GM18498 (cell line): Measurements from ENCODE around the gene UACA.
"Not testable (repeated sequence)": the region's sequence is repeated elsewhere in the genome, so short reads cannot be mapped to it uniquely, and the experiment has no call there.

ENCODE experiments used
- ATAC-seq: cut with Tn5 transposase; IDR thresholded peaks from one replicate; pipeline ENCODE4 v1.9.1; 2021; ENCODE audit warnings: mild to moderate bottlenecking, moderate library complexity; ENCODE audit not compliant: unreplicated experiment

The UACA gene

DNA sequence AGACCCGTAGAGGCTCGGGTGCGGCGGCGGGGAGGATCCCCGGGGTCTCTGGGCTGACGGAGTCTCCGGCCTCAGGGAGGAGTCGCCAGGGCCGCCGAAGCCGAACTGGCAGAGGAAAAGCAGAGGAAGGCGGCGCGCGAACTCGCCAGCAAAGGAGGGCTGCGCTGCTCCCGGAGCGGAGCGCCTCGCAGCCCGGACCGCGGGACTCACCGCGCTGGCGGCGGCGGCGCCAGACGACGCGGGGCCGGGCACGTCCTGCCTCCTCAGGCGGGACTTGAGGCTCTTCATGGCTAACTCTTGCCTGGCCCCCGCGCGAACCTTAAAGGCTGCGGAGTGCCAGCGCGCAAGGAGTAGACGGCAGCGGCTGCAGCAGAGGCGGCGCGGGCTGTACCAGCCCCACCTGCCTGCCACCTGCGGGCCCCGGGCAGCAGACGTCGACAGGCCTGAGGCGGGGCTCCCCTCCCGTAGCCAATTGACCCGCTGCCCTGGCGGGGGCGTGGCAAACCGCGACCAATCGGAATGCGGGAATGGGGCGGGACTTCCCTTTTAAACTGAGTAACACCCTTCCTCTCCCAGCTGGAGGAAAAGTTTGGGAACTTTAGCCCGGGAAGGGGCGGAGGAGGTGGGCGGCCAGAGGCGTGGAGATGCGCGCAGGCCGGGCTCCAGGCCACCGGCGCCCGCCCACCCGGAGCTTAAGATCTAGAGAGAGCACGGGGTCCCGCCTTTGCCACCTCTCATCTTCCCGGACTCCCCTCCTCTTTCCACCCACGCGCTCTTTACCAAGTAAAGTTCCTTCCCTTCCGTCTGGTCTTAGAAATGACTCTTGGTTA, at the start of gene UACA:
TSS of gene UACA (minus strand) at position 439 of the 830 bp plus-strand sequence. CDS start at position 288, 151 bp downstream.
- peak; percentile 95 for ATAC-seq

DNA sequence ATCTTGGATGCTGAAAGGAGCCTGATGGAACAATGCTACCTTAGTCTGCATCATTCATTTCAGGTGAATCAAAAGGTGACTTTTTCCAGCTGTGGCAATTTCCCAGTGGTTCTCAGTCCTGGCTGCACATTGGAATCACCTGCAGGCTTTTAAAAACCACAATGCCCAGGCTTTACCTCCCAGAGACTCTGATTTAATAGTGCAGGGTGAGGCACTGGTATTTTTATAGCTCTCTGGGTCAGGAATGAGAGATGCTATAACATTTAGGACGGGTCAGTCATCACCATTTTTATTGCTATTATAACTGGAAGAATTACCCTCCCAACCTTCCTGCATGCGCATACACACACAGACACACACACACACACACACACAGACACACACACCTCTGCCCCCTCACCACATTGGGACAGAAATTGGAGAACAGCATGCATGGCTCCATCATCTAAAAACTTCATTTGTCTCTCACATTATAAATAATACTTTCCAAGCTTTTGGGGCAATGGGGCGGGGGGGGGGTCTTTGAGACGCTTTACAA, 49.5 kb upstream of the UACA start:
- no peak for ATAC-seq

GRCh38 chr15:70810916-70811578, 47.7 kb upstream of the UACA start:
- ATAC-seq = no peak

DNA sequence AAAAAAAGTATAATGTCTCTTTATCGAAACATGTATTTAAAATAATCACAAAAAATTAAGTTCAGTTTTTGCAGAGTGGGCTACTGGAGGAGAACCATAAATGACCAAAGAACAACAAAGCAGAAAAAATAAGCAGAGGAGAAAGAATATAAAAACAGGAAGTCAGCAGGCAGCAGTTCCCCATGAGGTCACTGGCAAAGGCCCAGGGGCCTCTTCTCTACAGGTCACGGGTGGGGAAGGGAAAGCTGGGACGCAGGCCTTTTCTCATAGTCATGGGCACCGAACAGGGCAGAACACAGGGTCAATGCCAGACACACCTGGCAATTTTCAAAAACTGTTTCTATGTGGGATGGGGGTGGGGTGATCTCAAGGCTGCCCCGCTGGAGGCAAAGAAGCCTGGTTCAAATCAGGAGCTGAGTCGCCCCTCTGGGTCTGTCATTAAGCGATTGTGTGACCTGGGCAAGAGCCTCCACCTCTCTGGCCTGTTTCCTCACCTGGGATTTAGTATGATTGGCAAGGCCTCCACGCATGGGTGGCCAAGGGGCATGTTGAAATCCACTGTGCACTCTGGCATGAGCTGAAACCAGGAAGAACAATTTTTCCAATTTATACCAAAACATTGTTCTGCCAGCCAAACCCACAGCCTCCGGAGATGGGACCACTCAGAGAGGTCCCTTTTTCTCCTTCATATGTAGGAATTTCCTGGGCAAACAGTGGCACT, 43.8 kb upstream of the UACA start:
- ATAC-seq = no peak

DNA sequence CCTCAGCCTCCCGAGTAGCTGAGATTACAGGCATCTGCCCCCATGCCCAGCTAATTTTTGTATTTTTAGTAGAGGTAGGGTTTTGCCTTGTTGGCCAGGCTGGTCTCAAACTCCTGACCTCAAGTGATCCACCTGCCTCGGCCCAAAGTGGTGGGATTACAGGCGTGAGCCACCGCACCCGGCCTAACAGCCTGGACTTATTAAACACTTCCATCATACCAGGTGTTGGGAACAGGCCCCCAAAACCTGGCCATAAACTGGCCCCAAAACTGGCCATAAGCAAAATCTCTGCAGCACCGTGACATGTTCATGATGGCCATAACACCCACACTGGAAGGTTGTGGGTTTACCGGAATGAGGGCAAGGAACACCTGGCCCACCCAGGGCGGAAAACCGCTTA, 41.0 kb upstream of the UACA start:
- not testable (repeated sequence) for ATAC-seq

- ATAC-seq = no peak
Observed at GRCh38 chr15:70802629-70803028, 39.3 kb upstream of the UACA start.

GRCh38 chr15:70801109-70801508, 37.8 kb upstream of the UACA start:
- ATAC-seq = no peak

DNA sequence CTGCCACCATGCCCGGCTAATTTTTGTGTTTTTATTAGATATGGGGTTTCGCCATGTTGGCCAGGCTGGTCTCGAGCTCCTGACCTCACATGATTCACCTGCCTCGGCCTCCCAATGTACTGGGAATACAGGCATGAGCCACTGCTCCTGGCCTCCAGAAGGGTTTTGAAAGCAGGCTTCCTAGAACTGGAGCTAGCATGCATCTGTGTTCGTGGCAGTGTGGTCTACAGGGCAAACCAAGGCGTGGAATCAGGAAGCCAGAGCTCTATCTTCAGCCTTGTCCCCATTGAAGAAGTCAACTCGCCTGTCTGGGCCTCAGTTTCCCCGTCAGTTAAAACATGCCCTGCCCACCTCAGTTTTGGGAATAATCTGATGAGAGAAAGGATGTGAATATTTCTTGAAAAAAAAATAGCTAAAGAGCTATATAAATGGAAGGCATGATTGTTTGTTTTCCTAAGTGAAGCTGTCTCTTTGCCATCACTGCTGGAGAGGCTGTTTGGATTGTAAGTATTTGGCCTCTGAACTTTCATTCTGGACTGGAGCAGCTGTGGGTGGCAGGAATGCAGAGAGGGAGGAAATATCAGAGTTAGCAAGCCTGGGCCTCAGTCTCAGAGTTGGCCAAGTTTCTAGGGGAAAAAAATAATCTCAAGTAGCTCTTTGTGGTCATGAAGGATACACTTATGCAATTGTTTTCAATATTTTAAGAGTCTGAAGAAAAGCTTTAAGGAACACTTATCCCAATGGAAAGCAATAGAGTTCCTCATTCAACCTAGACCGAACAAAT, 36.5 kb upstream of the UACA start:
- no peak for ATAC-seq

- ATAC-seq = no peak
Observed at GRCh38 chr15:70797464-70797863, 34.1 kb upstream of the UACA start.

GRCh38 chr15:70796516-70797310, 33.4 kb upstream of the UACA start:
- ATAC-seq = no peak

GRCh38 chr15:70795311-70795665, 31.9 kb upstream of the UACA start:
- ATAC-seq = no peak

DNA sequence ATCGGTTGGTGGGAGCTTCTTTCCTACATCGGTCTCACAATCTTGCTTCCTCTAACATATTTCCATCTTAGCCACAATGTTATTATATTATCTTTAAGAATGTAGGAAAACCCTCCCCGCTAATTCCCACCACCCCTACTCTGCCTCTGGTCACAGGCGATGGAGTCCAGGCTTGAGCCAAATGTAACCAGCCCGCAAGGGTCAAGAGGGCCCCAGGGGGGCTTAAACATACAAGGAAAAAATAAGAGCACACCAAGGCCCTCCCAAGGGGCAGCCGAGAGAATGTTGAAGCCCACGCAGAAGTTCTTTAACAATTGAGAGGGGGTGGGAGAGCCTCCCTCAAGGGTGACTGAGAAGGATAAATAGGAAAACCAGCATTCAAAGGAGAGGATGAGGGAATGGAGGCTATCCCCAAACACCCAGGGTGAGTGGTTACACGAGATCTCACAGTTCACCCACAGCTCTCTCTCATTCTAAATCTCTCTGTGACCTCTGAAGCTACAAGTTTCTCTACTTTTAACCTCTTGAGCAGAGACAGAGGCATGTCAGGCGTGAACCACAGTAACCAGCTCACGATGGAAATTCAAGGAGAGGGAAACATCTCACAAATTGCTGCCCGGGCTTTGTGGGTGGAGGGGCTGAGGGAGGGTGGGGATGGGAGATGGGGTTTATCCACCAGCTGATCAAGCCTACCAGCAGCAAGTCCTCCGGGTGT, 31.4 kb upstream of the UACA start:
- ATAC-seq = no peak

- ATAC-seq = no peak
Observed at GRCh38 chr15:70793694-70794093, 30.3 kb upstream of the UACA start.

- no peak for ATAC-seq
Observed at GRCh38 chr15:70792171-70792573, 28.8 kb upstream of the UACA start.

DNA sequence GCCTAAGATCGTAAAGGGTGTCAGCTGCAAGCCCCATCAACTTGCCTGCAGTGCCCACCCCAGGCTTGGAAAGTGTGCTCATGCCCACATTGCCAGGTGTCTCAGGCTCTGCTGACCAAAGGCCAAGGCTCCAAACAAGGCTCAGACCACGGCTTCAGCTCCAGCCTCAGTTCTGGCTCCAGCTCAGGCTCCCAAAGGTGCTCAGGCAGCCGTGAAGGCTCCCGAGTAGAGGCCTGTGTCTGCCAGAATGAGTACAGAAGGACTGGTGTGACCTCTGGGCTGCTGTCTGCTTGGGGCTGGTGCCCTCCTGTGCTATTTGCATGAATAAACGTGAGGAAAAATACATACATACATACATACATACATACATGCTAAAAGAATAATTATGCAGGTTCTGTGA, 27.9 kb upstream of the UACA start:
- no peak for ATAC-seq

- ATAC-seq = no peak
Observed at GRCh38 chr15:70789213-70789612, 25.9 kb upstream of the UACA start.

GRCh38 chr15:70788114-70789049, 25.0 kb upstream of the UACA start:
- ATAC-seq = no peak

DNA sequence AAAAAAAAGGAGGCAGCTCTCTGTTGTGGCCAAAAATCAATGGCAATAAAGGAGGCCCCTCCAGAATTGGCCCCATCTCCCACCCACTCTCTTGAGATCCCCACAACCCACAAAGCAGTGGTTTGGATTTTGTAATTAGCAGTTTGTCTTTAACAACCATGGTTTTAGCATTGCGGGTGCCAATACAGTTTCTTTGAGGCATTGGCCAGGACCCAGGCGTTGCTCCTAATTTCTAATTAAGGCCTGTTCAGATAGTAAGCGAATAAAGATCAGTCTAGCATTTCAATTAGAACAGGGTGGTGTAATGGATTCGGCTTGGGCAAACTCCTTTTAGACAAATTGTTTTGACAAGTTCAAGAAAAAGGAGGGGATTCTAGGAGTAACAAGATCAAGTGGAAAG, 23.6 kb upstream of the UACA start:
- no peak for ATAC-seq
